ENCODE measurements around the gene HLA-DMB.
"Not testable (repeated sequence)": the region's sequence is repeated elsewhere in the genome, so short reads cannot be mapped to it uniquely, and the experiment has no call there.

The HLA-DMB gene

GRCh38 chr6:32952817-32953739 is 12.2 kb upstream of the HLA-DMB start, which contains the start of gene HLA-DMA:
Gene HLA-DMA, minus strand, starts transcription at chr6:32953097. Its CDS starts 61 bp downstream, at chr6:32953036.
- Histone ChIP-seq H2AFZ (ENCODE audit: low read depth, low read length) (no peak within 1 kb of the TSS), H3K4me1 (ENCODE audit: insufficient read depth, low read length) (no peaks in the 10 kb centered on the region), H3K9me3 (ENCODE audit: low read length) (no peaks in the 10 kb centered on the region), H3K27me3 (ENCODE audit: insufficient read depth, low read length) (no peaks in the 10 kb centered on the region), H3K36me3 (ENCODE audit: insufficient read depth, low read length) (no peaks in the 10 kb centered on the region), H3K4me3 (ENCODE audit: low read length) (no peak within 1 kb of the TSS)

GRCh38 chr6:32950449-32950848 is 9.6 kb upstream of the HLA-DMB start:
- Histone ChIP-seq H2AFZ (ENCODE audit: low read depth, low read length) (no peak overlapping the region), H3K9me3 (ENCODE audit: low read length) (no peaks in the 10 kb centered on the region), H3K4me1 (ENCODE audit: insufficient read depth, low read length) (no peaks in the 10 kb centered on the region), H3K4me3 (ENCODE audit: low read length) (no peak overlapping the region), H3K27me3 (ENCODE audit: insufficient read depth, low read length) (no peaks in the 10 kb centered on the region), H3K36me3 (ENCODE audit: insufficient read depth, low read length) (no peaks in the 10 kb centered on the region)

DNA sequence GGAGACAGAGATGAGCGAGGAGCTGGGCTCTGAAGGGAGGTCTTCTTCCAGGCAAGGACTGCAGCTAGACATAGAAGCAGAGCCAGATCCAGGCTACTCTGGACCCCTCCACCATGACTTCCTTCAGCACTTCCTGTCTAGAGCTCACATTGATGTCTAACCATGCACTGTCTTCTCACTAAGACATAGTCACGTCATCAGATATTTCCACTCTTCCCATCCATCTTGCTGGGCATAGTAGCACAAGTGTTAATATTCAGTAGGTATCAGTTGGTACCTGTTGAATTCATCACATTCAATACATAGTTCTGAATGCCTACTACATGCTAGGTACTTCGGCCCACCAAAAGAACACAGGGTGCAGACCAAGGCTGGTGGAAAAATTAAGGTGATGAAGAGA is 9.2 kb upstream of the HLA-DMB start:
- no peak overlapping the region for H2AFZ ChIP-seq (ENCODE audit: low read depth, low read length)
- no peaks in the 10 kb centered on the region for H3K9me3 ChIP-seq (ENCODE audit: low read length)
- no peaks in the 10 kb centered on the region for H3K27me3 ChIP-seq (ENCODE audit: insufficient read depth, low read length)
- no peaks in the 10 kb centered on the region for H3K4me1 ChIP-seq (ENCODE audit: insufficient read depth, low read length)
- no peaks in the 10 kb centered on the region for H3K36me3 ChIP-seq (ENCODE audit: insufficient read depth, low read length)
- H3K4me3 ChIP-seq (ENCODE audit: low read length): no peak overlapping the region

GRCh38 chr6:32949113-32949512 is 8.3 kb upstream of the HLA-DMB start:
- peaks cover 7% of the 10 kb centered on the region for H3K27me3 ChIP-seq (ENCODE audit: insufficient read depth, low read length)
- H3K4me3 ChIP-seq (ENCODE audit: low read length): no peak overlapping the region
- no peaks in the 10 kb centered on the region for H3K36me3 ChIP-seq (ENCODE audit: insufficient read depth, low read length)
- no peaks in the 10 kb centered on the region for H3K9me3 ChIP-seq (ENCODE audit: low read length)
- H3K4me1 ChIP-seq (ENCODE audit: insufficient read depth, low read length): no peaks in the 10 kb centered on the region
- H2AFZ ChIP-seq (ENCODE audit: low read depth, low read length): no peak overlapping the region

- H3K4me3 ChIP-seq (ENCODE audit: low read length): no peak overlapping the region
- no peaks in the 10 kb centered on the region for H3K4me1 ChIP-seq (ENCODE audit: insufficient read depth, low read length)
- H2AFZ ChIP-seq (ENCODE audit: low read depth, low read length): no peak overlapping the region
- H3K36me3 ChIP-seq (ENCODE audit: insufficient read depth, low read length): no peaks in the 10 kb centered on the region
- H3K9me3 ChIP-seq (ENCODE audit: low read length): no peaks in the 10 kb centered on the region
- H3K27me3 ChIP-seq (ENCODE audit: insufficient read depth, low read length): peaks cover 7% of the 10 kb centered on the region
These were observed 7.0 kb upstream of the HLA-DMB start for GRCh38 chr6:32947552-32948465.

DNA sequence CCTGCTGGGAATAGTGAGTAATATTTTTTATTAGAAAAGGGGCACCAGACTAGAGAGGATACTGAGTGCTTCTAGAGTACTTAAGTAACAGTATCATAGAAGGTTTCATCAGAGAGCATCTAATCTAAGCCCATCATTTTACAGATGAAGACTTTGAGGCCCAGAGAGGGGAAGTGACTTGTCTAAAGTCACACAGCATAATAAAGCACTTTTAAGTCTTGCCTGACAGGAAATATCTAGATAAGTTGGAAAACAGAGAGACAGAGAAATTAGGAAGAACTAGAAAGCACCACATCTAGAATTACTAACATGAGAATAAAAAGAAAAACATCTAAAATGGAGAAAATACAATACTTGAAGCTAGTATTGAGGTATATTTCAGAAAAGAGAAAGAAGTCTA is 6.1 kb upstream of the HLA-DMB start:
- Histone ChIP-seq H2AFZ (ENCODE audit: low read depth, low read length) (no peak overlapping the region), H3K36me3 (ENCODE audit: insufficient read depth, low read length) (no peaks in the 10 kb centered on the region), H3K4me3 (ENCODE audit: low read length) (no peak overlapping the region), H3K4me1 (ENCODE audit: insufficient read depth, low read length) (no peaks in the 10 kb centered on the region), H3K9me3 (ENCODE audit: low read length) (no peaks in the 10 kb centered on the region), H3K27me3 (ENCODE audit: insufficient read depth, low read length) (peaks cover 10% of the 10 kb centered on the region)

DNA sequence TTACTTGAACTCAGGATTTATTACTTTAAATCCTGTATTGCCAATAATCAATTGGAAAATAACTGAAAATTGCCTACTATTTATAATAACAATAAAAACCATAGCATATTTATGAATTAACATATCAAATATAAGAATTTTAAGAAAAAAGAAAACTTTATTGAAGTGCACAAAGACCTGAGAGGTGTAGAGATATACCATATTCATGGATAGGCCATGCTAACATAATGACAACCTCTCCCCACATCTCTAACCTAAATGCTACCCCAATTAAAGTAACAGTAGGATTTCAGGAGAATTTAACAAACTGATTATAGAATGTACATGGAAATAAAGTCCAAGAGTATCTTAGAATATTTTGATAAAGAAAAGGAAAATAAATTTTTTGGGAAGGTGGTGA is 5.1 kb upstream of the HLA-DMB start:
- H3K27me3 ChIP-seq (ENCODE audit: insufficient read depth, low read length): peaks cover 11% of the 10 kb centered on the region
- H2AFZ ChIP-seq (ENCODE audit: low read depth, low read length): no peak overlapping the region
- no peak overlapping the region for H3K4me3 ChIP-seq (ENCODE audit: low read length)
- no peaks in the 10 kb centered on the region for H3K4me1 ChIP-seq (ENCODE audit: insufficient read depth, low read length)
- H3K36me3 ChIP-seq (ENCODE audit: insufficient read depth, low read length): no peaks in the 10 kb centered on the region
- no peaks in the 10 kb centered on the region for H3K9me3 ChIP-seq (ENCODE audit: low read length)

- no peak overlapping the region for H2AFZ ChIP-seq (ENCODE audit: low read depth, low read length)
- no peaks in the 10 kb centered on the region for H3K9me3 ChIP-seq (ENCODE audit: low read length)
- peaks cover 11% of the 10 kb centered on the region for H3K27me3 ChIP-seq (ENCODE audit: insufficient read depth, low read length)
- no peak overlapping the region for H3K4me3 ChIP-seq (ENCODE audit: low read length)
- no peaks in the 10 kb centered on the region for H3K4me1 ChIP-seq (ENCODE audit: insufficient read depth, low read length)
- no peaks in the 10 kb centered on the region for H3K36me3 ChIP-seq (ENCODE audit: insufficient read depth, low read length)
These were observed 4.4 kb upstream of the HLA-DMB start for GRCh38 chr6:32945108-32945760.

GRCh38 chr6:32943864-32944649 is 3.2 kb upstream of the HLA-DMB start:
- no peaks in the 10 kb centered on the region for H3K36me3 ChIP-seq (ENCODE audit: insufficient read depth, low read length)
- H3K4me3 ChIP-seq (ENCODE audit: low read length): no peak overlapping the region
- H2AFZ ChIP-seq (ENCODE audit: low read depth, low read length): no peak overlapping the region
- H3K9me3 ChIP-seq (ENCODE audit: low read length): no peaks in the 10 kb centered on the region
- H3K4me1 ChIP-seq (ENCODE audit: insufficient read depth, low read length): no peaks in the 10 kb centered on the region
- H3K27me3 ChIP-seq (ENCODE audit: insufficient read depth, low read length): peaks cover 11% of the 10 kb centered on the region

GRCh38 chr6:32942555-32943123 is 1.8 kb upstream of the HLA-DMB start:
- not testable (repeated sequence) for H3K9me3 ChIP-seq (ENCODE audit: low read length); H3K4me3 ChIP-seq (ENCODE audit: low read length); H2AFZ ChIP-seq (ENCODE audit: low read depth, low read length); H3K4me1 ChIP-seq (ENCODE audit: insufficient read depth, low read length); H3K36me3 ChIP-seq (ENCODE audit: insufficient read depth, low read length)
- H3K27me3 ChIP-seq (ENCODE audit: insufficient read depth, low read length): peaks cover 17% of the 10 kb centered on the region

DNA sequence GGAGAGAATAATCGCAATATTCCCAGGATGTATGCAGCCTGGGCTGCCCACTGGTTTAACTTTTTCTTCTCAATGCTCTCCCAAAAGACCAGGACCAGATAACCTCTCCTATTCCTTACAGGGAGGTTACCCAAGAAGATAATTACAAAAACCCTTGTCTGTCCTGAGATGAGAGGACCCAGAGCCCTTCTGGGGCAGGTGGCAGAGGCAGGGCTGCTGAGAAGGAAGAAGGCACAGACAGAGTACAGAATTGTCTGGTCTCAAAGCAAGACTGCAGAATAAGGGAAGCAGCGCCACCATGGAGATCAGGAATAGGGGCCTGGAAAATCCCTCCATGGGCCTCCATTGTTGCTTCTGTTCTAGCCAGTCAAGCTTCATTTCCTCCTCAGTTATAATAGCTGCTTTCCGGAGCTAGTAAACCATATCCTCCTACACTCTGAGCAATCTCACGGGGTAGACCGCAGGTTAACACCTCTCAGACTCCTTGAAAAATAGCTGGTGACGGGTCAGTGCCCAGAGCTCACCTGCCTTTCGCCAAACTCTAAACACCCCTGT is 463 bp upstream of the HLA-DMB start:
- H3K4me1 ChIP-seq (ENCODE audit: insufficient read depth, low read length): no peaks in the 10 kb centered on the region
- H3K4me3 ChIP-seq (ENCODE audit: low read length): no peak overlapping the region
- H3K36me3 ChIP-seq (ENCODE audit: insufficient read depth, low read length): no peaks in the 10 kb centered on the region
- no peaks in the 10 kb centered on the region for H3K9me3 ChIP-seq (ENCODE audit: low read length)
- peaks cover 24% of the 10 kb centered on the region for H3K27me3 ChIP-seq (ENCODE audit: insufficient read depth, low read length)
- H2AFZ ChIP-seq (ENCODE audit: low read depth, low read length): peak overlapping the region; percentile 19

GRCh38 chr6:32938494-32938893 is 2.3 kb downstream of the HLA-DMB start:
- Histone ChIP-seq H3K36me3 (ENCODE audit: insufficient read depth, low read length) (no peaks in the 10 kb centered on the region), H3K4me1 (ENCODE audit: insufficient read depth, low read length) (no peaks in the 10 kb centered on the region), H3K9me3 (ENCODE audit: low read length) (no peaks in the 10 kb centered on the region), H3K4me3 (ENCODE audit: low read length) (no peak overlapping the region), H3K27me3 (ENCODE audit: insufficient read depth, low read length) (peaks cover 17% of the 10 kb centered on the region), H2AFZ (ENCODE audit: low read depth, low read length) (no peak overlapping the region)

All from neuron (in vitro differentiated cells).